Activated B cell treated with CpG ODN at 0.5 μM for 24 hours (primary cell): Measurements from ENCODE around the gene SOX6. TPM values are rescaled to one million over a fixed set of nuclear protein-coding genes. Genes with fewer than 3 reads are reported as not detected.

Source experiments
- ATAC-seq: fragments of 200-7000 bp; cut with Tn5 transposase; one replicate; pipeline ENCODE4 v1.10.0; 2021; ENCODE audit warnings: low read depth, mild to moderate bottlenecking, moderate library complexity
- CTCF ChIA-PET: fragments of 350-600 bp; sonication (Branson Sonifier 250); formaldehyde crosslinking; loops from one replicate; lab custom pipeline; 2021; ENCODE audit warnings: antibody characterized with exemption; lab: Charles Lee
- POLR2A ChIA-PET: fragments of 350-600 bp; sonication (Branson Sonifier 250); formaldehyde crosslinking; loops from one replicate; lab custom pipeline; 2021; ENCODE audit warnings: antibody characterized with exemption; lab: Charles Lee
- DNase-seq: peaks from one replicate; pipeline ENCODE4 v3.0.0; 2022
- H3K27ac Mint-ChIP-seq: one replicate; pipeline ENCODE4 v1.8.0; 2020; ENCODE audit warnings: mixed read lengths
- H3K27me3 Mint-ChIP-seq: one replicate; pipeline ENCODE4 v1.8.0; 2021; ENCODE audit warnings: mixed read lengths
- H3K36me3 Mint-ChIP-seq: one replicate; pipeline ENCODE4 v1.8.0; 2021; ENCODE audit warnings: low read depth, mixed read lengths
- H3K4me1 Mint-ChIP-seq: one replicate; pipeline ENCODE4 v1.8.0; 2021; ENCODE audit warnings: mixed read lengths
- H3K4me3 Mint-ChIP-seq: one replicate; pipeline ENCODE4 v1.8.0; 2020; ENCODE audit warnings: mild to moderate bottlenecking, mixed read lengths
- H3K9me3 Mint-ChIP-seq: one replicate; pipeline ENCODE4 v1.8.0; 2020; ENCODE audit warnings: mixed read lengths
- intact Hi-C: fragments of 100-400 bp; cut with micrococcal nuclease; formaldehyde crosslinking; loops from one replicate; pipeline ENCODE4 v1.15.1; 2024
- total RNA-seq: library from RNA; stranded (reverse); gene quantifications from 2 replicates; pipeline ENCODE4 v1.2.3, GENCODE V29; 2022
- TF ChIP-seq, protein P1 (sequence below): fragments of 200-600 bp; IDR thresholded peaks from one replicate; pipeline ENCODE4 v1.8.0; 2022; ENCODE audit warnings: antibody characterized with exemption, mild to moderate bottlenecking

Gene SOX6
- total RNA-seq, 1 donor from 2014 or later, result not detected

DNA sequence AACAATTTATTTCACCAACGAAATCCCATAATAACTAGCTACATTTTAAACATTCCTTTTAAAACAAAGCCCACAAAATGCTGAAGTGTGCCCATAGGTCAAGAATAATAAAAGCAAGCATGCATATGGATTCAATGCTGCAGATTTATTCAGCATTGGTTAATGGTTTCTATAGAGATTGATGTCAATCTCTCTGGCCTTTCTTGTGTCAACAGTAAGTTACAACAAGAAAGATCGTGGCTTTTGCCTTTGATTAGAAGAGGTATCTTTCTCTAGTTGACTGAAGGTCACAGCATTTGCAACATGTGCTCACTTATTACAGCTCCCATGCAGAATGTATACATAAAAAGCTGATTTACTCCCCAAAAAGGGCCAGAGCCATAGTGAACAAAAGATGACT, 1.4 kb upstream of the SOX6 start:
- Mint-ChIP-seq H3K36me3 (no peaks in the 10 kb centered on the region), H3K27me3 (no peaks in the 10 kb centered on the region), H3K4me1 (no peaks in the 10 kb centered on the region), H3K4me3 (no peak overlapping the region), H3K27ac (no peak overlapping the region), H3K9me3 (peaks cover 5% of the 10 kb centered on the region)
- CTCF ChIA-PET, result no interaction called here
- POLR2A ChIA-PET, result no interaction called here
- DNase-seq (no peak), ATAC-seq (no peak)
- intact Hi-C loops, result no loop called here
- TF ChIP-seq, protein P1, sequence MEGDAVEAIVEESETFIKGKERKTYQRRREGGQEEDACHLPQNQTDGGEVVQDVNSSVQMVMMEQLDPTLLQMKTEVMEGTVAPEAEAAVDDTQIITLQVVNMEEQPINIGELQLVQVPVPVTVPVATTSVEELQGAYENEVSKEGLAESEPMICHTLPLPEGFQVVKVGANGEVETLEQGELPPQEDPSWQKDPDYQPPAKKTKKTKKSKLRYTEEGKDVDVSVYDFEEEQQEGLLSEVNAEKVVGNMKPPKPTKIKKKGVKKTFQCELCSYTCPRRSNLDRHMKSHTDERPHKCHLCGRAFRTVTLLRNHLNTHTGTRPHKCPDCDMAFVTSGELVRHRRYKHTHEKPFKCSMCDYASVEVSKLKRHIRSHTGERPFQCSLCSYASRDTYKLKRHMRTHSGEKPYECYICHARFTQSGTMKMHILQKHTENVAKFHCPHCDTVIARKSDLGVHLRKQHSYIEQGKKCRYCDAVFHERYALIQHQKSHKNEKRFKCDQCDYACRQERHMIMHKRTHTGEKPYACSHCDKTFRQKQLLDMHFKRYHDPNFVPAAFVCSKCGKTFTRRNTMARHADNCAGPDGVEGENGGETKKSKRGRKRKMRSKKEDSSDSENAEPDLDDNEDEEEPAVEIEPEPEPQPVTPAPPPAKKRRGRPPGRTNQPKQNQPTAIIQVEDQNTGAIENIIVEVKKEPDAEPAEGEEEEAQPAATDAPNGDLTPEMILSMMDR, result no peak

DNA sequence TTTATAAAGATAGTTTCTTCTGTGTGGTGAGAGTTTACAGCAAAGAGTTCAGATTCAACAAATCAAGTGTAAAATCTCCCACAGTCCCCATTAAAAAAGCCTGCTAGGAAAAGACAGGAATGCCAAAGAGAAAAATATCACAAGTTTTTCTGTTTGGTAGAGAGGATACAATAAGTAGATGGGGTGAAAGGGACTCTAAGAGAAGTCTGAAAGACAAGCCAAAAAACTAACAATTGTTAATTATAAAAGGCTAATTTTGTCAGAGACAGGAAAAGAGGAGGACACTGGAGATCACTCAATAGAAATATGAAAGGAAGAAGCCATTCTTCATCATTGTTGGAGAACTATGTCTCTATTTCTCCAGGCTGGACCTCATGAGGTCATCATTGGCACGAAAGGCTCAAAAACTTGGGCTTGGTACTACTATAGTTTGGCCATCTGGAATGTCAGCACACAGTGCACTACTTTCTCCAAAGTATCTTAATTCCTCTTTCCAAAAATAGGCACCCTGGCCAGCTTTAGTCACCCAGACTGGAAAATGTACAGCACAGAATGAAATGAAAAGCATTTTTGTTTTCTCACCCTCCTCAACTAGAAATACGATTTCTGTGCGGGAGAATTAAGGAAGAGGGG, 531 bp upstream of the SOX6 start:
- Mint-ChIP-seq H3K9me3 (peaks cover 2% of the 10 kb centered on the region), H3K4me1 (no peaks in the 10 kb centered on the region), H3K27ac (no peak overlapping the region), H3K27me3 (no peaks in the 10 kb centered on the region), H3K4me3 (no peak overlapping the region), H3K36me3 (no peaks in the 10 kb centered on the region)
- no peak for DNase-seq
- TF ChIP-seq, protein P1, result no peak
- ChIA-PET POLR2A (no interaction called here), CTCF (no interaction called here)
- no peak for ATAC-seq
- intact Hi-C loops, result no loop called here

GRCh38 chr11:16352707-16353106, 3.6 kb downstream of the SOX6 start:
- ATAC-seq (no peak), DNase-seq (no peak)
- ChIA-PET CTCF (no interaction called here), POLR2A (no interaction called here)
- Mint-ChIP-seq H3K4me1 (no peaks in the 10 kb centered on the region), H3K27me3 (no peaks in the 10 kb centered on the region), H3K4me3 (no peak overlapping the region), H3K27ac (no peak overlapping the region), H3K9me3 (no peaks in the 10 kb centered on the region), H3K36me3 (no peaks in the 10 kb centered on the region)
- intact Hi-C loops, result no loop called here
- TF ChIP-seq, protein P1, result no peak

DNA sequence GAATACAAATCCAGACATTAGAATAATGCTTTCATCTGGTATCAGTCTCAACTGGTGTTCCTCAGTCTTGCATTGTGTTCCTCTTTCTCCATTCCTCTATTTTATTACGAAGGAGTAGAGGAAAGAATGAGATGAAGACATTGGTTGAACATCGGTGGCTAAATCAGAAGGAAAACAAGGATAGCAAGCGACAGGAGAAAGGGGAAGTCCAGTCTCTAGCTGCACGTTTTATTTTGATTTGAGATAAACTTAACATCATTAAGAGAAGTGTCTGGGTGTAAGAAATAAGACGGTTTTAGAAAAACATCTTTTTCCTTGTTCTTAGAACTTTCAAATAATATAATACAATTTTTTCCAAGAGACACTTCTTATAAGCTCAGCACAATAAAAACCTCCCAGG, 6.2 kb downstream of the SOX6 start:
- H3K36me3 Mint-ChIP-seq, result no peaks in the 10 kb centered on the region
- H3K27ac Mint-ChIP-seq, result no peak overlapping the region
- no peaks in the 10 kb centered on the region for H3K27me3 Mint-ChIP-seq
- intact Hi-C loops, result no loop called here
- no peak overlapping the region for H3K4me3 Mint-ChIP-seq
- TF ChIP-seq, protein P1, result no peak
- ChIA-PET CTCF (no interaction called here), POLR2A (no interaction called here)
- no peaks in the 10 kb centered on the region for H3K9me3 Mint-ChIP-seq
- no peaks in the 10 kb centered on the region for H3K4me1 Mint-ChIP-seq
- DNase-seq (no peak), ATAC-seq (no peak)

DNA sequence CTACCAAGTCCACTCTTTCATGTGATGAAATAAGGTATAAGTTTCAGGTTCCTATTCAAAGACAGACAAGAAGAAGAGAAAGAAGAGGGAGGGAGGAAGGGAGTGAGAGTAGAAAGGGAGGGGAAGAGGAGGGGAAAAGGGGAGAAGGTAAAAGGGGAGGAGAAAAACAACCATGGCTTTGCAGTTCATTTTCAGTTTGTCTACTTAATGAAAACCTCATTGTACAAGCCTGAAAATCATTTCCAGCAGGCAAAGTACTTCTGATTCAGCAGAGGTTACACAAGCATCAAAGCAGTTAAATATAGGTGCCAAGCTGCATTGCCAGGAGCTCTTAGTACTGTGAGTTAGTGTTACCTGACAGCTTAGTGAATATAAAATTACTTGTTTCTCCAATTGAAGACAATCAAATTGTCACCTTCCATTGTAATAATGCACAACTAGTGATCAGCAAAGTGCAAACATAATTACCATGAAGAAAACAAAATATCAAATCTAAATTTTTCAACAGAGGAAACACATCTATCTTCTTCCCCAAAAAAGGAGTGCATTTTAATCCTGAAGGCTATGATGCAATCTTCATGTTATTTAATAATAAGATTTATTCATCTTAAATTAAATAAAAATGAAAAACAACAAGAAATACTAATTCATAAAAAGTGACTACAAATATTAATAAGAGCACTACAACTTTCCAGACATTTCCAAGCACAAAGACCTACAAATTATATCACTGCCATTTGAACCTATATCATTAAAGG, 8.2 kb downstream of the SOX6 start:
- H3K9me3 Mint-ChIP-seq, result no peaks in the 10 kb centered on the region
- no peak overlapping the region for H3K27ac Mint-ChIP-seq
- ChIA-PET POLR2A (no interaction called here), CTCF (no interaction called here)
- no peaks in the 10 kb centered on the region for H3K27me3 Mint-ChIP-seq
- no peak overlapping the region for H3K4me3 Mint-ChIP-seq
- ATAC-seq, result no peak
- H3K4me1 Mint-ChIP-seq, result no peaks in the 10 kb centered on the region
- TF ChIP-seq, protein P1, result no peak
- intact Hi-C loops, result no loop called here
- H3K36me3 Mint-ChIP-seq, result no peaks in the 10 kb centered on the region
- no peak for DNase-seq
